Bronchial epithelial cell (primary cell): ENCODE results near the gene RTBDN. TPM values are rescaled to one million over a fixed set of nuclear protein-coding genes. Genes with fewer than 3 reads are reported as not detected.
A peak's percentile ranks its signal among the peaks of the same experiment; 100 is the strongest.

Experiments used
- DNase-seq: peaks from one replicate; pipeline ENCODE4 v3.0.0-alpha.2; 2010; ENCODE audit warnings: low read depth
- FAIRE-seq: peaks from 2 replicates; lab custom pipeline; 2011; peaks lifted over from hg19 to GRCh38; lab: Jason Lieb, UNC
- H3K27me3 ChIP-seq: 2 replicates; pipeline ENCODE4 v1.5.1; 2011; ENCODE audit warnings: low read length; ENCODE audit not compliant: control insufficient read depth, insufficient read depth
- H3K36me3 ChIP-seq: 2 replicates; pipeline ENCODE4 v1.5.1; 2011; ENCODE audit warnings: low read length; ENCODE audit not compliant: control insufficient read depth, insufficient read depth
- H3K4me3 ChIP-seq: 2 replicates; pipeline ENCODE4 v1.5.1; 2011; ENCODE audit warnings: mild to moderate bottlenecking, low read depth, low read length, control low read depth
- total RNA-seq: library from RNA; depleted of rRNA; stranded (reverse); fragments of >200 nt; gene quantifications from 2 replicates; pipeline ENCODE4 v1.2.1, GENCODE V29; 2014
- TF ChIP-seq, protein P1 (sequence below): IDR thresholded peaks from 2 replicates; pipeline ENCODE4 v1.5.1; 2011; ENCODE audit warnings: mild to moderate bottlenecking, moderate library complexity, low read length, control low read depth, inconsistent platforms; ENCODE audit not compliant: insufficient read depth, severe bottlenecking

Gene RTBDN
- total RNA-seq, 1 donor from 2014 or later: not detected

DNA sequence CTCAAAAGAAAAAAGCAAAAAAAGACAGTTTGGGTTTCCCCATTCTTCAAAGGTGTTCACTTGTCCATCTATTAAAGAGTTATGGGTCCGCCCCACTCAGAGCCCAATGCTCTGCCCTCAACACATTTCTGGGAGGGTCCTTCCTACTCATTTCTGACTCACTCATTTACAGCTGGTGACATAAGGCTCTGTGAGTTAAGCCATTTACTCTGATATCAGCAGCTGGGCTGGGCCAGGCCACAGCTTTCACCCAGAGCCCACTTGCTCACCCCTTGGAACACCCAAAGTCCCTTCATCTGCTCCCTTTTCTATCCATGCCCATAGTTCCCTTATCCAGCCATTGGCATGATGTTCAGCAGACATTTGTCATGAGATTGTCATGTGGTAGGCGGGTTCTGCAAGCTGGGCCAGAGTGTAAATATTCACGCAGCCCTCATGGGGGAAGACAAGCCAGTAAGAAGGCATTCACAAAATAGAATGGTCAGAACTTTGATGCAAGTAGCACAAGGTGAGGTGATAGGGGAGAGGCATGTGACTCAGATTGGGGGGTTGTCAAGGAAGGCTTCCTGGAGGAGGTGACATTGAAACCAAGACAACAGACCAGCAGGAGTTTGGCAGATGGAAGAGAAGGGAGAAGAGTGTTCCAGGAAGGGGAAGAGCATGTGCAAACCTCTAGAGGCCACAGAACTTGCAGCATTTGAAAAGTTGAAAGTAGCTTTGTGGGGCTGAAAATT, 9.8 kb upstream of the RTBDN start:
- Histone ChIP-seq H3K36me3 (no peaks in the 10 kb centered on the region), H3K4me3 (no peak overlapping the region), H3K27me3 (peaks cover under 1% of the 10 kb centered on the region)
- TF ChIP-seq, protein P1, sequence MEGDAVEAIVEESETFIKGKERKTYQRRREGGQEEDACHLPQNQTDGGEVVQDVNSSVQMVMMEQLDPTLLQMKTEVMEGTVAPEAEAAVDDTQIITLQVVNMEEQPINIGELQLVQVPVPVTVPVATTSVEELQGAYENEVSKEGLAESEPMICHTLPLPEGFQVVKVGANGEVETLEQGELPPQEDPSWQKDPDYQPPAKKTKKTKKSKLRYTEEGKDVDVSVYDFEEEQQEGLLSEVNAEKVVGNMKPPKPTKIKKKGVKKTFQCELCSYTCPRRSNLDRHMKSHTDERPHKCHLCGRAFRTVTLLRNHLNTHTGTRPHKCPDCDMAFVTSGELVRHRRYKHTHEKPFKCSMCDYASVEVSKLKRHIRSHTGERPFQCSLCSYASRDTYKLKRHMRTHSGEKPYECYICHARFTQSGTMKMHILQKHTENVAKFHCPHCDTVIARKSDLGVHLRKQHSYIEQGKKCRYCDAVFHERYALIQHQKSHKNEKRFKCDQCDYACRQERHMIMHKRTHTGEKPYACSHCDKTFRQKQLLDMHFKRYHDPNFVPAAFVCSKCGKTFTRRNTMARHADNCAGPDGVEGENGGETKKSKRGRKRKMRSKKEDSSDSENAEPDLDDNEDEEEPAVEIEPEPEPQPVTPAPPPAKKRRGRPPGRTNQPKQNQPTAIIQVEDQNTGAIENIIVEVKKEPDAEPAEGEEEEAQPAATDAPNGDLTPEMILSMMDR: no peak
- FAIRE-seq (no peak), DNase-seq (no peak)

DNA sequence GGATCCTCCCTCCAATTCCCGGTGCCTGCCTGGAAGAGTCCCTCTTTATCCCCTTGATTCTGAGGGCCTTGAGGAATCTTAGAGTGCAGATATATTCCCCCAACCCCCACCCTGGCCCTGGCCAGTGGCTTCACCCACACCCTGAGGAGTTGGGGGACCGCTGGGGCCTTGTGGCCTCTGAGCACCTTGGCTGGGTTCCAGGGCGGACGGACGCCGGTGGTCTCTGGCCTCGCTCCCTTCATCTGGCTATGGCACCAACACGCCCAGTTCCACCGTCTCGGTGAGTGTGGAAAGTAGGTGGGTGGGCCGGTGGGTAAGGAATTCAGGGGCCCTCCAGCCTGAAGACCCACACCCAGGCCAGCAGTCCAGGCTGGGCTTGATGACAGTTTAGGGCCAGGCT, 8.9 kb upstream of the RTBDN start:
- Histone ChIP-seq H3K4me3 (no peak overlapping the region), H3K36me3 (no peaks in the 10 kb centered on the region), H3K27me3 (peaks cover 2% of the 10 kb centered on the region)
- TF ChIP-seq, protein P1: no peak
- FAIRE-seq (no peak), DNase-seq (no peak)

DNA sequence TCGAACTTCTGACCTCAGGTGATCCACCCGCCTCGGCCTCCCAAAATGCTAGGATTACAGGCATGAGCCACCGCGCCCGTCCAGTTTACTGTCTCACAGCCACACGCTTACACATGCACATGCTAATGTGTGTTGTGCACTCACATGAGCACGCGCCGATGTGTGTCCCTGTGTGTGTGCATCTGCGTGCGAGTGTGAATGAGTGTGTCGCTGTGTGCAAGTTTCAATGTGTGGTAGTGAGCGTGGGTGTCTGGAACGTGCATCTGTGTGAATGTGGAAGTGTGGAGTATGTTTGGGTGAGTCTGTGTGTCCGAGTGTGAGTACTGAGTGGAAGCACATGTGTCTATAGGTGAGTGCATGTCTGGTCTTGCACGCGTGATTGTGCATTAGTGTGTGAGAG, 8.1 kb upstream of the RTBDN start:
- DNase-seq: no peak
- TF ChIP-seq, protein P1: no peak
- Histone ChIP-seq H3K27me3 (peaks cover 6% of the 10 kb centered on the region), H3K36me3 (no peaks in the 10 kb centered on the region), H3K4me3 (no peak overlapping the region)
- FAIRE-seq: no peak

DNA sequence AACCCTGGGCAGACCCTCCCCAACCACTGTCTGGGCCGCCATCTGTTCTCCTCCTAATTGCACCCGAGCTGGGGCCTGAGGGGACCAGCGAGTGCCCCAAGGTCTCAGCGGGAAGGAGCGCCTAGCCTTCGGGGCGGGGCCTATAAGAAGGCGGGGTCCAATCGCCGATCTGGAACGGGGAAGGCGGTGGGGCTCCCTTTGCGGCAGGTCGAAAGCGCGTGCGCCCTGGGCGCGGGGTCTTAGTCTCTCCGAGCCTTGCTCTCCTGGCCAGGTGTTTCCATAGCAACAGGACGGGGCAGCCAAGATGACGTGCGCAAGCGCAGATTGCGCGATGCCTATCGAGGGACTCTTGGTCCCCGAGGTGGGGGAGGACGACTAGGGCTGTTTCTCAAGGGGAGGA, 6.7 kb upstream of the RTBDN start:
- no peaks in the 10 kb centered on the region for H3K36me3 ChIP-seq
- peak overlapping the region; percentile 22 for H3K4me3 ChIP-seq
- DNase-seq: no peak
- TF ChIP-seq, protein P1: no peak
- FAIRE-seq: no peak
- peaks cover 9% of the 10 kb centered on the region for H3K27me3 ChIP-seq

DNA sequence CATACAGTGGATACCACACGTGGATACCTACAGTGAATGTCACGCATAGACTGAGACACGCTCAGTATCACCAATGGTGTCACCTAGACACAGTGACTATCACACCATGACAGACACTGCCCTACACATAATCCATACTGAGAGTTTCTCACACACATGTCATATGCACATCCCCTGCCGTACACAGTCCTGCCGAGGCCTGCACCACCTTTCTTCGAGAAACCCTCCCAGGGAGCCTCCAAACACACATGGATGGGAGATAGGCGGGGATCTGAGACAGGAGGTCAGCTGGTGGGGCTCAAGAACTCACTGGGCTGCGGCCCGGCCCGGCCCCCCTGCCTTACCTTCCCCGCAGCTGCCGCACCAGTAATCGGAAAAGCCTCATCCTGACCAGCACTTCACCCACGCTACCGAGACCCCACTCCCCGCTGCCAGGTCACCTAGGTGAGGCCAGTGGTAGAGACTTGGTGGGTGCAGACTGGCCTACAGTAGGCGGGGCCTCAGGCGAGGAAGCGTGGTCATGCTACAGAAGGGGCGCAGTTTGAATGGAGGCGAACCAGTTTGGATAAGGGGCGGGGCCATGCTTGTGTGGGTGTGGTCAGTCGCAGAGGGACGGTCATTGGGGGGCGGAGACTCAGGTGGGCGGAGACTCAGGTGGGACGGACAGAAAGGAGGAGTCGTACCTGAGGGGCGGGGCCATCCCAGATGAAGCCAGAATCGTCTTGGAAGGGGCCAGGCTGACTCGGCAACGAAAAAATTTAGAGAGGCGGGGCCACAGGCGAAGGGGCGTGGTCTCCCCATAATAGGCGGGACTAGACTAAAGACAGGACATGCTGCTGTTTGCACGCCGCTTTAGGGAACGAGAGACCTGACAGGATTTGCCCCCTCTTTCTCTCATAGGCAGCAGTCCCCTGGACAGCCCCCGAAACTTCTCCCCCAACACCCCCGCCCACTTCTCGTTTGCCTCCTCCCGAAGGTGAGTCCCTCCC, 6.0 kb upstream of the RTBDN start:
- DNase-seq (peak; percentile 83), FAIRE-seq (no peak)
- H3K27me3 ChIP-seq: peaks cover 11% of the 10 kb centered on the region
- H3K4me3 ChIP-seq: peak overlapping the region; percentile 22
- H3K36me3 ChIP-seq: no peaks in the 10 kb centered on the region
- TF ChIP-seq, protein P1: no peak
